Measurements from ENCODE around the gene MAN1A1. TPM values are rescaled to one million over a fixed set of nuclear protein-coding genes. Genes with fewer than 3 reads are reported as not detected.

The MAN1A1 gene
- total and polyA plus RNA-seq, 2 experiments from 2014 or later = 2.0 to 8.7 TPM

DNA sequence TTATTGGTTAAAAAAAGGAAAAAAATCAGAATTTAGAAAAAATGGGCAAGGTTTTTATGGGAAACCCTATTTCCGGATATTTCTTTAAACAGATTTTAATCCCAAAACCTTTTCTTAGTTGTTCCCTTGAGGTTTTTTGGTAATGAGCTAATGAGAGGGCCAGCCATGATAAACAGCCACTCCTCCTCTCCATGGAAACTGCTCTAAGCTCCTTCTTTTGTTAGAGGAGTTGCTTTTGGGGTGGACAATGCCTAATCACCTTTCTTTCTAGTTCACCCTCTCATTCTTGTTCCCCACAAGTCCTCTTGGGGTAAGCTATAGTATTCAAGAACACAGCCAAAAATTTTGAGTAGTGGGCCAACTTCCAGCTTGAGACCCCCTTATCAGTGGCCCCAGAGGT is 166.1 kb downstream of the MAN1A1 start:
- ATAC-seq (no peak), DNase-seq (ENCODE audit: low spot score) (no peak)
- peaks cover 24% of the 10 kb centered on the region for H3K4me1 Mint-ChIP-seq
- H3K27ac Mint-ChIP-seq = no peak overlapping the region
- no peaks in the 10 kb centered on the region for H3F3A ChIP-seq (replicated peaks; ENCODE audit: low read depth)
- no peaks in the 10 kb centered on the region for H3K79me2 ChIP-seq (replicated peaks; ENCODE audit: insufficient read depth)
- H3K9me2 ChIP-seq (ENCODE audit: insufficient read depth) = no peaks in the 10 kb centered on the region
- H3K27ac ChIP-seq (ENCODE audit: low read depth) = no peak overlapping the region
- peaks cover 2% of the 10 kb centered on the region; the same call in 1 of the 3 replicates for H3K9me3 Mint-ChIP-seq
- H3K36me3 ChIP-seq (ENCODE audit: insufficient read depth) = no peaks in the 10 kb centered on the region
- H3K4me2 ChIP-seq = no peak overlapping the region
- no peaks in the 10 kb centered on the region for H3K27me3 Mint-ChIP-seq (ENCODE audit: insufficient read depth, low read depth, poor library complexity)
- H3K36me3 Mint-ChIP-seq (ENCODE audit: low read depth) = peaks cover 3% of the 10 kb centered on the region; the same call in 2 of the 3 replicates
- H3K4me1 ChIP-seq (ENCODE audit: insufficient read depth) = no peaks in the 10 kb centered on the region; the same call in 1 of the 2 replicates
- H3K27me3 ChIP-seq (ENCODE audit: insufficient read depth) = no peaks in the 10 kb centered on the region
- H2AFZ ChIP-seq = no peak overlapping the region
- no peak for TF ChIP-seq NANOG (IDR thresholded peaks at IDR 0.05; ENCODE audit: borderline replicate concordance)
- TF ChIP-seq, protein P1, sequence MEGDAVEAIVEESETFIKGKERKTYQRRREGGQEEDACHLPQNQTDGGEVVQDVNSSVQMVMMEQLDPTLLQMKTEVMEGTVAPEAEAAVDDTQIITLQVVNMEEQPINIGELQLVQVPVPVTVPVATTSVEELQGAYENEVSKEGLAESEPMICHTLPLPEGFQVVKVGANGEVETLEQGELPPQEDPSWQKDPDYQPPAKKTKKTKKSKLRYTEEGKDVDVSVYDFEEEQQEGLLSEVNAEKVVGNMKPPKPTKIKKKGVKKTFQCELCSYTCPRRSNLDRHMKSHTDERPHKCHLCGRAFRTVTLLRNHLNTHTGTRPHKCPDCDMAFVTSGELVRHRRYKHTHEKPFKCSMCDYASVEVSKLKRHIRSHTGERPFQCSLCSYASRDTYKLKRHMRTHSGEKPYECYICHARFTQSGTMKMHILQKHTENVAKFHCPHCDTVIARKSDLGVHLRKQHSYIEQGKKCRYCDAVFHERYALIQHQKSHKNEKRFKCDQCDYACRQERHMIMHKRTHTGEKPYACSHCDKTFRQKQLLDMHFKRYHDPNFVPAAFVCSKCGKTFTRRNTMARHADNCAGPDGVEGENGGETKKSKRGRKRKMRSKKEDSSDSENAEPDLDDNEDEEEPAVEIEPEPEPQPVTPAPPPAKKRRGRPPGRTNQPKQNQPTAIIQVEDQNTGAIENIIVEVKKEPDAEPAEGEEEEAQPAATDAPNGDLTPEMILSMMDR (conservative IDR thresholded peaks at IDR 0.05; ENCODE audit: low read depth in 2 of 2) = no peak
- TF ChIP-seq POLR2AphosphoS5 (IDR thresholded peaks at IDR 0.05; ENCODE audit: low read depth) = no peak
- TF ChIP-seq STAT1 (IDR thresholded peaks at IDR 0.05; ENCODE audit: unreplicated experiment) = no peak
- TF ChIP-seq CREB1 (CRISPR knock-in tag; IDR thresholded peaks at IDR 0.05; ENCODE audit: low read depth) = no peak
- no peak for TF ChIP-seq EZH2phosphoT487 (IDR thresholded peaks at IDR 0.05; ENCODE audit: unreplicated experiment)
- no peak for TF ChIP-seq ZNF331 (CRISPR knock-in tag; IDR thresholded peaks at IDR 0.05; ENCODE audit: low read depth)
- TF ChIP-seq EZH2 (IDR thresholded peaks at IDR 0.05; ENCODE audit: low read depth, unreplicated experiment) = no peak
- TF ChIP-seq, protein P2, sequence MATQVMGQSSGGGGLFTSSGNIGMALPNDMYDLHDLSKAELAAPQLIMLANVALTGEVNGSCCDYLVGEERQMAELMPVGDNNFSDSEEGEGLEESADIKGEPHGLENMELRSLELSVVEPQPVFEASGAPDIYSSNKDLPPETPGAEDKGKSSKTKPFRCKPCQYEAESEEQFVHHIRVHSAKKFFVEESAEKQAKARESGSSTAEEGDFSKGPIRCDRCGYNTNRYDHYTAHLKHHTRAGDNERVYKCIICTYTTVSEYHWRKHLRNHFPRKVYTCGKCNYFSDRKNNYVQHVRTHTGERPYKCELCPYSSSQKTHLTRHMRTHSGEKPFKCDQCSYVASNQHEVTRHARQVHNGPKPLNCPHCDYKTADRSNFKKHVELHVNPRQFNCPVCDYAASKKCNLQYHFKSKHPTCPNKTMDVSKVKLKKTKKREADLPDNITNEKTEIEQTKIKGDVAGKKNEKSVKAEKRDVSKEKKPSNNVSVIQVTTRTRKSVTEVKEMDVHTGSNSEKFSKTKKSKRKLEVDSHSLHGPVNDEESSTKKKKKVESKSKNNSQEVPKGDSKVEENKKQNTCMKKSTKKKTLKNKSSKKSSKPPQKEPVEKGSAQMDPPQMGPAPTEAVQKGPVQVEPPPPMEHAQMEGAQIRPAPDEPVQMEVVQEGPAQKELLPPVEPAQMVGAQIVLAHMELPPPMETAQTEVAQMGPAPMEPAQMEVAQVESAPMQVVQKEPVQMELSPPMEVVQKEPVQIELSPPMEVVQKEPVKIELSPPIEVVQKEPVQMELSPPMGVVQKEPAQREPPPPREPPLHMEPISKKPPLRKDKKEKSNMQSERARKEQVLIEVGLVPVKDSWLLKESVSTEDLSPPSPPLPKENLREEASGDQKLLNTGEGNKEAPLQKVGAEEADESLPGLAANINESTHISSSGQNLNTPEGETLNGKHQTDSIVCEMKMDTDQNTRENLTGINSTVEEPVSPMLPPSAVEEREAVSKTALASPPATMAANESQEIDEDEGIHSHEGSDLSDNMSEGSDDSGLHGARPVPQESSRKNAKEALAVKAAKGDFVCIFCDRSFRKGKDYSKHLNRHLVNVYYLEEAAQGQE (IDR thresholded peaks at IDR 0.05; ENCODE audit: unreplicated experiment) = no peak
- TF ChIP-seq JUNB (IDR thresholded peaks at IDR 0.05; ENCODE audit: unreplicated experiment) = no peak
- TF ChIP-seq, protein P3, sequence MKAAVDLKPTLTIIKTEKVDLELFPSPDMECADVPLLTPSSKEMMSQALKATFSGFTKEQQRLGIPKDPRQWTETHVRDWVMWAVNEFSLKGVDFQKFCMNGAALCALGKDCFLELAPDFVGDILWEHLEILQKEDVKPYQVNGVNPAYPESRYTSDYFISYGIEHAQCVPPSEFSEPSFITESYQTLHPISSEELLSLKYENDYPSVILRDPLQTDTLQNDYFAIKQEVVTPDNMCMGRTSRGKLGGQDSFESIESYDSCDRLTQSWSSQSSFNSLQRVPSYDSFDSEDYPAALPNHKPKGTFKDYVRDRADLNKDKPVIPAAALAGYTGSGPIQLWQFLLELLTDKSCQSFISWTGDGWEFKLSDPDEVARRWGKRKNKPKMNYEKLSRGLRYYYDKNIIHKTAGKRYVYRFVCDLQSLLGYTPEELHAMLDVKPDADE (IDR thresholded peaks at IDR 0.05) = no peak
- TF ChIP-seq, protein P4, sequence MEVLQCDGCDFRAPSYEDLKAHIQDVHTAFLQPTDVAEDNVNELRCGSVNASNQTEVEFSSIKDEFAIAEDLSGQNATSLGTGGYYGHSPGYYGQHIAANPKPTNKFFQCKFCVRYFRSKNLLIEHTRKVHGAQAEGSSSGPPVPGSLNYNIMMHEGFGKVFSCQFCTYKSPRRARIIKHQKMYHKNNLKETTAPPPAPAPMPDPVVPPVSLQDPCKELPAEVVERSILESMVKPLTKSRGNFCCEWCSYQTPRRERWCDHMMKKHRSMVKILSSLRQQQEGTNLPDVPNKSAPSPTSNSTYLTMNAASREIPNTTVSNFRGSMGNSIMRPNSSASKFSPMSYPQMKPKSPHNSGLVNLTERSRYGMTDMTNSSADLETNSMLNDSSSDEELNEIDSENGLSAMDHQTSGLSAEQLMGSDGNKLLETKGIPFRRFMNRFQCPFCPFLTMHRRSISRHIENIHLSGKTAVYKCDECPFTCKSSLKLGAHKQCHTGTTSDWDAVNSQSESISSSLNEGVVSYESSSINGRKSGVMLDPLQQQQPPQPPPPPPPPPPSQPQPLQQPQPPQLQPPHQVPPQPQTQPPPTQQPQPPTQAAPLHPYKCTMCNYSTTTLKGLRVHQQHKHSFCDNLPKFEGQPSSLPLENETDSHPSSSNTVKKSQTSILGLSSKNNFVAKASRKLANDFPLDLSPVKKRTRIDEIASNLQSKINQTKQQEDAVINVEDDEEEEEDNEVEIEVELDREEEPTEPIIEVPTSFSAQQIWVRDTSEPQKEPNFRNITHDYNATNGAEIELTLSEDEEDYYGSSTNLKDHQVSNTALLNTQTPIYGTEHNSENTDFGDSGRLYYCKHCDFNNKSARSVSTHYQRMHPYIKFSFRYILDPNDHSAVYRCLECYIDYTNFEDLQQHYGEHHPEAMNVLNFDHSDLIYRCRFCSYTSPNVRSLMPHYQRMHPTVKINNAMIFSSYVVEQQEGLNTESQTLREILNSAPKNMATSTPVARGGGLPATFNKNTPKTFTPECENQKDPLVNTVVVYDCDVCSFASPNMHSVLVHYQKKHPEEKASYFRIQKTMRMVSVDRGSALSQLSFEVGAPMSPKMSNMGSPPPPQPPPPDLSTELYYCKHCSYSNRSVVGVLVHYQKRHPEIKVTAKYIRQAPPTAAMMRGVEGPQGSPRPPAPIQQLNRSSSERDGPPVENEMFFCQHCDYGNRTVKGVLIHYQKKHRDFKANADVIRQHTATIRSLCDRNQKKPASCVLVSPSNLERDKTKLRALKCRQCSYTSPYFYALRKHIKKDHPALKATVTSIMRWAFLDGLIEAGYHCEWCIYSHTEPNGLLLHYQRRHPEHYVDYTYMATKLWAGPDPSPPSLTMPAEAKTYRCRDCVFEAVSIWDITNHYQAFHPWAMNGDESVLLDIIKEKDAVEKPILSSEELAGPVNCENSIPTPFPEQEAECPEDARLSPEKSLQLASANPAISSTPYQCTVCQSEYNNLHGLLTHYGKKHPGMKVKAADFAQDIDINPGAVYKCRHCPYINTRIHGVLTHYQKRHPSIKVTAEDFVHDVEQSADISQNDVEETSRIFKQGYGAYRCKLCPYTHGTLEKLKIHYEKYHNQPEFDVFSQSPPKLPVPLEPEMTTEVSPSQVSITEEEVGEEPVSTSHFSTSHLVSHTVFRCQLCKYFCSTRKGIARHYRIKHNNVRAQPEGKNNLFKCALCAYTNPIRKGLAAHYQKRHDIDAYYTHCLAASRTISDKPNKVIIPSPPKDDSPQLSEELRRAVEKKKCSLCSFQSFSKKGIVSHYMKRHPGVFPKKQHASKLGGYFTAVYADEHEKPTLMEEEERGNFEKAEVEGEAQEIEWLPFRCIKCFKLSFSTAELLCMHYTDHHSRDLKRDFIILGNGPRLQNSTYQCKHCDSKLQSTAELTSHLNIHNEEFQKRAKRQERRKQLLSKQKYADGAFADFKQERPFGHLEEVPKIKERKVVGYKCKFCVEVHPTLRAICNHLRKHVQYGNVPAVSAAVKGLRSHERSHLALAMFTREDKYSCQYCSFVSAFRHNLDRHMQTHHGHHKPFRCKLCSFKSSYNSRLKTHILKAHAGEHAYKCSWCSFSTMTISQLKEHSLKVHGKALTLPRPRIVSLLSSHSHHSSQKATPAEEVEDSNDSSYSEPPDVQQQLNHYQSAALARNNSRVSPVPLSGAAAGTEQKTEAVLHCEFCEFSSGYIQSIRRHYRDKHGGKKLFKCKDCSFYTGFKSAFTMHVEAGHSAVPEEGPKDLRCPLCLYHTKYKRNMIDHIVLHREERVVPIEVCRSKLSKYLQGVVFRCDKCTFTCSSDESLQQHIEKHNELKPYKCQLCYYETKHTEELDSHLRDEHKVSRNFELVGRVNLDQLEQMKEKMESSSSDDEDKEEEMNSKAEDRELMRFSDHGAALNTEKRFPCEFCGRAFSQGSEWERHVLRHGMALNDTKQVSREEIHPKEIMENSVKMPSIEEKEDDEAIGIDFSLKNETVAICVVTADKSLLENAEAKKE (CRISPR knock-in tag; IDR thresholded peaks at IDR 0.05) = no peak
- no peak for TF ChIP-seq ZNF114 (CRISPR knock-in tag; IDR thresholded peaks at IDR 0.05)
- no peak overlapping the region for H3K4me3 ChIP-seq
- H3K4me3 Mint-ChIP-seq = no peak overlapping the region
- no peaks in the 10 kb centered on the region for H4K20me1 ChIP-seq (replicated peaks; ENCODE audit: insufficient read depth)
